ENCODE measurements around the gene L1CAM. TPM values are rescaled to one million over a fixed set of nuclear protein-coding genes. Genes with fewer than 3 reads are reported as not detected.

L1CAM gene
- polyA plus RNA-seq, 3 donors: 0.55 TPM; not detected in 2

DNA sequence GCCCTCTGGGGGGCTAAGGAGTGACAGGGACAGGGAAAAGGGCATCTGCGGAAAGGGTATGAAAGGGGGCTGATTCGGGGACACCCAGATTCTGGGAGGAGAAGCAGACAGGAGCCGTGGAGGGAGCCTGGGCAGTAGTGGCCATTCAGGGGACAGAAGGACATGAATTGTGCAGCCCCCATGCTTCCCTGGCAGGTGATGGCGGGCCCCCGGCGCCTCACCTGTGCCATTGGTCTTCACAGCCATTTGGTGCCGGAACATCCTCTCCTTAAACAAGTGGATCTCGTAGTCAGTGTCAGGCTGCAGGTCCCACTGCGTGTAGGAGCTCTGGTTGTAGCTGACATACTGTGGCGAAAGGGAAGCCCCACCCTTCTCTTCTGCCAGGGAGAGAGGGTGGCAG lies 21.9 kb downstream of the L1CAM start:
- Histone ChIP-seq H3K27me3 (ENCODE audit: control insufficient read depth in 2 of 2, insufficient read depth in 2 of 2, low read length in 2 of 2) (no peaks in the 10 kb centered on the region), H3K4me2 (replicated peaks; ENCODE audit: extremely low read depth, low read length, poor library complexity, severe bottlenecking) (no peak overlapping the region), H2AFZ (ENCODE audit: insufficient read depth, low read depth, low read length, poor library complexity, severe bottlenecking) (no peak overlapping the region), H3K4me1 (ENCODE audit: control insufficient read depth in 1 of 2, insufficient read depth in 2 of 2, low read length in 2 of 2) (no peaks in the 10 kb centered on the region), H3K9me3 (replicated peaks in 1 of 2; ENCODE audit: control insufficient read depth in 1 of 2, insufficient read depth in 1 of 2, low read length in 2 of 2) (no peaks in the 10 kb centered on the region), H3K27ac (ENCODE audit: low read depth in 1 of 2, low read length in 2 of 2) (no peak overlapping the region), H3K9ac (ENCODE audit: insufficient read depth, low read length, poor library complexity, severe bottlenecking) (no peak overlapping the region), H4K20me1 (ENCODE audit: insufficient read depth, low read length) (no peaks in the 10 kb centered on the region), H3K36me3 (replicated peaks in 1 of 2; ENCODE audit: control insufficient read depth in 1 of 2, insufficient read depth in 2 of 2, low read length in 2 of 2) (no peaks in the 10 kb centered on the region), H3K4me3 (replicated peaks in 1 of 3; ENCODE audit: low read depth in 2 of 3, low read length in 3 of 3) (no peak overlapping the region), H3K79me2 (ENCODE audit: insufficient read depth, low read length) (no peaks in the 10 kb centered on the region)
- TF ChIP-seq, protein P1, sequence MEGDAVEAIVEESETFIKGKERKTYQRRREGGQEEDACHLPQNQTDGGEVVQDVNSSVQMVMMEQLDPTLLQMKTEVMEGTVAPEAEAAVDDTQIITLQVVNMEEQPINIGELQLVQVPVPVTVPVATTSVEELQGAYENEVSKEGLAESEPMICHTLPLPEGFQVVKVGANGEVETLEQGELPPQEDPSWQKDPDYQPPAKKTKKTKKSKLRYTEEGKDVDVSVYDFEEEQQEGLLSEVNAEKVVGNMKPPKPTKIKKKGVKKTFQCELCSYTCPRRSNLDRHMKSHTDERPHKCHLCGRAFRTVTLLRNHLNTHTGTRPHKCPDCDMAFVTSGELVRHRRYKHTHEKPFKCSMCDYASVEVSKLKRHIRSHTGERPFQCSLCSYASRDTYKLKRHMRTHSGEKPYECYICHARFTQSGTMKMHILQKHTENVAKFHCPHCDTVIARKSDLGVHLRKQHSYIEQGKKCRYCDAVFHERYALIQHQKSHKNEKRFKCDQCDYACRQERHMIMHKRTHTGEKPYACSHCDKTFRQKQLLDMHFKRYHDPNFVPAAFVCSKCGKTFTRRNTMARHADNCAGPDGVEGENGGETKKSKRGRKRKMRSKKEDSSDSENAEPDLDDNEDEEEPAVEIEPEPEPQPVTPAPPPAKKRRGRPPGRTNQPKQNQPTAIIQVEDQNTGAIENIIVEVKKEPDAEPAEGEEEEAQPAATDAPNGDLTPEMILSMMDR (IDR thresholded peaks at IDR 0.05): no peak
- H3K4me3 Mint-ChIP-seq: no peak overlapping the region
- DNase-seq: no peak
- peaks cover 6 to 43% (median 7%) of the 10 kb centered on the region in 3 donors for H3K27me3 Mint-ChIP-seq (ENCODE audit: low read depth in 3 of 3)
- 93% methylated on average over 3 of the region's 10 CpGs for WGBS (ENCODE audit: insufficient coverage)
- no peaks in the 10 kb centered on the region for H3K4me1 Mint-ChIP-seq
- H3K36me3 Mint-ChIP-seq: no peaks in the 10 kb centered on the region
- peaks cover 0 to 10% (median 0%) of the 10 kb centered on the region in 7 donors for H3K9me3 Mint-ChIP-seq
- H3K27ac Mint-ChIP-seq: no peak overlapping the region
- intact Hi-C loops (cut with micrococcal nuclease): no loop called here

DNA sequence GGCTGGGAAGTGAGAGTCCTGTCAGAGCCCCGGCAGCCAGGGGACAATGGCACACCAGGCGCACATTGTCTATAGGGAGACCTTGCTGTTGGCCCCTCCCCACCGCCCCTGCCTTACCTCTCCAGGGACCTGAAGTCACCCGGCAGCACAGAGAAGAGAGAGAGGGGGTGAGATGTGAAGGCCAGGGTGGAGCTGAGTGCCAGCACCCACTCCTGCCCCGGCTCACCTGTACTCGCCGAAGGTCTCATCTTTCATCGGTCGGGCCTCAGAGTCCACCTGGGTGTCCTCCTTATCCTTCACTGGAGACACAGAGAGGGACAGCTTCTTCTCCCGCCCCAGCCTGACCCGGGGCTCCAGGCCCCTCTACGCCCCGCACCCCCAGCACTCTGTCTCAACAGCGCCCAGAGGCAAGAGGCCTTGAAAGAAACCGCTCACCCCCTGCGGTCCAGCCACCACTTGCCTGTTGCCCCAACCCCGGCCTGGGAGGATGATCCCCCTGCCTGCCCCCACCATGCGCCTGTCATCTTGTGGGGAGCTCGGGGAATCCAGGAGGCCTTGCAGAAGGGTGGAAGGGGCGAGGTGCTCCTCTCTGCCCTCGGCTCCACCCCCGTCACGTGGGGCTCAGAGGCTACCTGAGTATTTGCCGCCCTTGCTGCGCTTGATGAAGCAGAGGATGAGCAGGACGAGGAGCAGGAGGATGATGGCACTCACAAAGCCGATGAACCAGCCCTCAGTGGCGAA lies 22.6 kb downstream of the L1CAM start:
- Mint-ChIP-seq H3K9me3 (peaks cover 0 to 11% (median 0%) of the 10 kb centered on the region in 7 donors), H3K36me3 (no peaks in the 10 kb centered on the region), H3K27ac (no peak overlapping the region), H3K4me3 (no peak overlapping the region), H3K4me1 (no peaks in the 10 kb centered on the region), H3K27me3 (ENCODE audit: low read depth in 3 of 3) (peaks cover 8 to 45% (median 10%) of the 10 kb centered on the region in 3 donors)
- no peak overlapping the region for H3K4me2 ChIP-seq (replicated peaks; ENCODE audit: extremely low read depth, low read length, poor library complexity, severe bottlenecking)
- no peak overlapping the region for H2AFZ ChIP-seq (ENCODE audit: insufficient read depth, low read depth, low read length, poor library complexity, severe bottlenecking)
- no peaks in the 10 kb centered on the region for H3K4me1 ChIP-seq (ENCODE audit: control insufficient read depth in 1 of 2, insufficient read depth in 2 of 2, low read length in 2 of 2)
- H3K4me3 ChIP-seq (replicated peaks in 1 of 3; ENCODE audit: low read depth in 2 of 3, low read length in 3 of 3): no peak overlapping the region
- H3K27me3 ChIP-seq (ENCODE audit: control insufficient read depth in 2 of 2, insufficient read depth in 2 of 2, low read length in 2 of 2): no peaks in the 10 kb centered on the region
- H3K27ac ChIP-seq (ENCODE audit: low read depth in 1 of 2, low read length in 2 of 2): no peak overlapping the region
- no peaks in the 10 kb centered on the region for H3K79me2 ChIP-seq (ENCODE audit: insufficient read depth, low read length)
- H3K9me3 ChIP-seq (replicated peaks in 1 of 2; ENCODE audit: control insufficient read depth in 1 of 2, insufficient read depth in 1 of 2, low read length in 2 of 2): no peaks in the 10 kb centered on the region
- H4K20me1 ChIP-seq (ENCODE audit: insufficient read depth, low read length): no peaks in the 10 kb centered on the region
- WGBS (ENCODE audit: insufficient coverage): 76% methylated on average over 5 of the region's 28 CpGs
- no peaks in the 10 kb centered on the region for H3K36me3 ChIP-seq (replicated peaks in 1 of 2; ENCODE audit: control insufficient read depth in 1 of 2, insufficient read depth in 2 of 2, low read length in 2 of 2)
- no peak overlapping the region for H3K9ac ChIP-seq (ENCODE audit: insufficient read depth, low read length, poor library complexity, severe bottlenecking)
- intact Hi-C loops (cut with micrococcal nuclease): no loop called here
- TF ChIP-seq, protein P1 (IDR thresholded peaks at IDR 0.05): no peak
- no peak for DNase-seq

Measured in CD14-positive monocyte (primary cell).